GM12878 (cell line): ENCODE data around the gene IFNAR1. TPM values are rescaled to one million over a fixed set of nuclear protein-coding genes. Genes with fewer than 3 reads are reported as not detected.
A peak's percentile ranks its signal among the peaks of the same experiment; 100 is the strongest.

Experiments
- ASH2L ChIP-seq: fragments of 300-600, 200-600 bp; sonication (generic); IDR thresholded peaks from 2 replicates; pipeline ENCODE4 v1.6.1; 2017; ENCODE audit warnings: low read depth, mild to moderate bottlenecking, borderline replicate concordance
- BCL11A ChIP-seq: IDR thresholded peaks from 2 replicates; pipeline ENCODE4 v1.6.1; 2011; ENCODE audit warnings: low read depth, low read length
- CBFB ChIP-seq: IDR thresholded peaks from 2 replicates; pipeline ENCODE4 v1.6.1; 2016; ENCODE audit warnings: antibody characterized with exemption, low read depth
- CREB1 ChIP-seq: IDR thresholded peaks from 2 replicates; pipeline ENCODE4 v1.6.1; 2012; ENCODE audit warnings: low read depth, mild to moderate bottlenecking, inconsistent platforms
- E2F4 ChIP-seq: IDR thresholded peaks from 2 replicates; pipeline ENCODE4 v1.6.1; 2012; ENCODE audit warnings: low read depth, low read length, improper control_type of control experiment
- E2F8 ChIP-seq: fragments of 450-650 bp; IDR thresholded peaks from 2 replicates; pipeline ENCODE4 v1.6.1; 2018; ENCODE audit warnings: mild to moderate bottlenecking, low read depth, moderate library complexity; ENCODE audit not compliant: partially characterized antibody
- FOXK2 ChIP-seq: fragments of 450-650 bp; IDR thresholded peaks from 2 replicates; pipeline ENCODE4 v1.6.1; 2017; ENCODE audit warnings: mild to moderate bottlenecking, moderate library complexity
- HDAC6 ChIP-seq: fragments of 200-600 bp; sonication (generic); IDR thresholded peaks from one replicate; pipeline ENCODE4 v1.8.0; 2017; ENCODE audit warnings: antibody characterized with exemption; ENCODE audit not compliant: unreplicated experiment
- LARP7 ChIP-seq: fragments of 450-650 bp; IDR thresholded peaks from 2 replicates; pipeline ENCODE4 v1.6.1; 2017; ENCODE audit warnings: mild to moderate bottlenecking
- MEF2A ChIP-seq: IDR thresholded peaks from 2 replicates; pipeline ENCODE4 v1.6.1; 2011; ENCODE audit warnings: low read depth, mild to moderate bottlenecking, low read length, moderate library complexity; ENCODE audit not compliant: insufficient read depth
- NFYA ChIP-seq: IDR thresholded peaks from 2 replicates; pipeline ENCODE4 v1.6.1; 2011; ENCODE audit warnings: low read depth, mild to moderate bottlenecking, low read length, improper control_type of control experiment, borderline replicate concordance
- NKRF ChIP-seq: fragments of 450-650 bp; conservative IDR thresholded peaks from 2 replicates; pipeline ENCODE4 v1.6.1; 2017; ENCODE audit warnings: mild to moderate bottlenecking, moderate library complexity
- NR2F1 ChIP-seq: fragments of 450-650 bp; conservative IDR thresholded peaks from 2 replicates; pipeline ENCODE4 v1.6.1; 2017; ENCODE audit warnings: mild to moderate bottlenecking
- PAX8 ChIP-seq: fragments of 450-650 bp; IDR thresholded peaks from 2 replicates; pipeline ENCODE4 v1.6.1; 2017; ENCODE audit warnings: mild to moderate bottlenecking, moderate library complexity
- PBX3 ChIP-seq: IDR thresholded peaks from 2 replicates; pipeline ENCODE4 v1.6.1; 2011; ENCODE audit warnings: mild to moderate bottlenecking, low read depth, low read length, moderate library complexity; ENCODE audit not compliant: insufficient replicate concordance
- POLR2AphosphoS2 ChIP-seq: IDR thresholded peaks from 2 replicates; pipeline ENCODE4 v1.6.1; 2011; ENCODE audit warnings: low read depth, mild to moderate bottlenecking, low read length, improper control_type of control experiment, moderate library complexity
- SMC3 ChIP-seq: IDR thresholded peaks from 2 replicates; pipeline ENCODE4 v1.6.1; 2011; ENCODE audit warnings: low read length, improper control_type of control experiment, borderline replicate concordance
- TBL1XR1 ChIP-seq: IDR thresholded peaks from 2 replicates; pipeline ENCODE4 v1.6.1; 2012; ENCODE audit warnings: low read depth, low read length, improper control_type of control experiment
- USF2 ChIP-seq: IDR thresholded peaks from 2 replicates; pipeline ENCODE4 v1.6.1; 2011; ENCODE audit warnings: low read depth, low read length, improper control_type of control experiment, borderline replicate concordance
- YY1 ChIP-seq: IDR thresholded peaks from 2 replicates; pipeline ENCODE4 v1.6.1; 2011; ENCODE audit warnings: low read depth, mild to moderate bottlenecking, low read length
- polyA plus RNA-seq, 11 experiments: library from polyadenylated mRNA; depleted of rRNA in 4 of 11; unstranded in 6 of 11; stranded (reverse) in 5 of 11; fragments of >200 nt; fragmentation: Nextera tagmentation in 4 of 11; fragmentation: Illumina TruSeq in 1 of 11; extraction: Ambion mirVana in 4 of 11; extraction: Trizol in 1 of 11; gene quantifications; 1 replicate in 1 of 11; 2 replicates in 10 of 11; pipeline versions ENCODE4 v1.2.1 to v1.2.3, GENCODE V29; 2011 to 2016; ENCODE audit warnings: inconsistent platforms in 2 of 11, missing spikeins in 2 of 11, low read depth in 1 of 11
- total RNA-seq, 4 experiments: library from RNA; depleted of rRNA in 3 of 4; stranded (reverse); fragments of >200 nt in 3 of 4; fragmentation: Illumina TruSeq in 1 of 4; extraction: Trizol in 1 of 4; gene quantifications; 2 replicates each; pipeline versions ENCODE4 v1.2.1 to v1.2.3, GENCODE V29; 2013 to 2021

IFNAR1 gene
- total and polyA plus RNA-seq, 10 of the 15 experiments (the other 5 are each of a cell fraction or from before 2014, with no cell fraction given), result 12.0 to 62.4 (median 24.6) TPM

GRCh38 chr21:33403786-33404585, 79.2 kb downstream of the IFNAR1 start (continued):
- TF ChIP-seq MEF2A (no peak), NKRF (peak; percentile 36; the same call in 1 of the 2 replicates), POLR2AphosphoS2 (0 out of 2 replicates have a peak, but pooled peaks have one; percentile 25), SMC3 (0 out of 2 replicates have a peak, but pooled peaks have one; percentile 2), NFYA (no peak), LARP7 (0 out of 2 replicates have a peak, but pooled peaks have one; percentile 25), CBFB (no peak), HDAC6 (no peak), E2F4 (no peak), USF2 (no peak), E2F8 (no peak), ASH2L (no peak), TBL1XR1 (no peak; the same call in 1 of the 2 replicates), PAX8 (no peak), BCL11A (no peak), NR2F1 (no peak), YY1 (no peak; the same call in 1 of the 2 replicates), FOXK2 (no peak), CREB1 (no peak), PBX3 (no peak)
